Activated CD8-positive, alpha-beta memory T cell treated with anti-CD3 and anti-CD28 coated beads, Interleukin-2, amount 50 U/mL, for 48 hours (primary cell): Measurements from ENCODE around the gene ESR2.
"Not testable (repeated sequence)": the region's sequence is repeated elsewhere in the genome, so short reads cannot be mapped to it uniquely, and the experiment has no call there.

ENCODE experiments used
- DNase-seq: peaks from one replicate; pipeline ENCODE4 v3.0.0-alpha.2; 2020

The ESR2 gene

GRCh38 chr14:64075613-64076005 is 218.6 kb downstream of the ESR2 start:
- DNase-seq = no peak

- DNase-seq = no peak
Measured at GRCh38 chr14:64074961-64075612, 219.1 kb downstream of the ESR2 start.

DNA sequence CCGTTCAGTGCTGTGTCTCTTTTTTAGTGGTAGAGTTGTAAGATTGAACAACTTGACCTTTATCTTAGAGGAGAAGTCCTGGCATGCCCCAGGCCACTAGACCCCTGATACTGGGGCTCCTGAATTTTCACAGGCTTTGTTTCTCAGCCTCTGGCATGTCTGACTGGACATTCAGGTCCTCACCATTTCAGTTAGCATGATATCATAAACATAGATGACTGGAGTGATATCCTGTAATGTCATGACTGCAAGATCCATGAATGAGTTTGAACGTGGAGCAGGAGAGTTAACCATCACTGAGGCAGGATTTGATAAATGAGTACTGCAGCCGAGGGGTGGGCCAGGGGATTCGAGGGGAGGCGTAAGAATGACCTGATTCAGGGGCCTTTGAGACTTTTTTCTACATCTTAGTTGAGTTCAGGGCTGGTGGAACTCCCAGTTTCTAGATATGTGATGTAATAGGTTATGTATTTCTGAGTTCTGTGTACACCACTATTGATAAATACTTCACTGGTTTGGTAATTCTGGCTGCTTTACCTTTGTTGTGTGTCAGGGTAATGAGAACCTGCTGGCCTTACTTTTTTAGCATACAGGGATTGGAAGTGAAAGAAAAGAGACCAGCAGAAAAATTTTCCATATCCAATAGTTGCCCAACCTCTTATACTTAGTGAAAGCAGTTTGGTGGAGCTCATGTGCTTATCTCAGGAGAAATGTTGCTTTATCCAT is 224.4 kb downstream of the ESR2 start:
- DNase-seq = no peak

DNA sequence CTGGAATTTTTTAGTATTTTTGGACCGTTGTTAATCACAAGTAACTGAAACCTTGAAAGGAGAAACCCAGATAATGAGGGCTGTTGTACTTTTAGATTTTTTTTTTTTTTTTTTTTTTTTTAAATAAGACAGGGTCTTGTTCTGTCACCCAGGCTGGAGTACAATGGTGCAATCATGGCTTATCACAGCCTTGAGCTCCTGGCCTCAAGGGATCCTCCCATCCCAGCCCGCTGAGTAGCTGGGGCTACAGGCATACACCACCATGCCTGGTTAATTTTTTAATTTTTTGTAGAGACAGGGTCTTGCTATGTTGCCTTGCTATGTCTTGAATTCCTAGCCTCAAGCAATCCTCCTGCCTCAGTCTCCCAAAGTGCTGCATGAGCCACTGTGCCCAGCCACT is 229.7 kb downstream of the ESR2 start:
- DNase-seq = no peak

DNA sequence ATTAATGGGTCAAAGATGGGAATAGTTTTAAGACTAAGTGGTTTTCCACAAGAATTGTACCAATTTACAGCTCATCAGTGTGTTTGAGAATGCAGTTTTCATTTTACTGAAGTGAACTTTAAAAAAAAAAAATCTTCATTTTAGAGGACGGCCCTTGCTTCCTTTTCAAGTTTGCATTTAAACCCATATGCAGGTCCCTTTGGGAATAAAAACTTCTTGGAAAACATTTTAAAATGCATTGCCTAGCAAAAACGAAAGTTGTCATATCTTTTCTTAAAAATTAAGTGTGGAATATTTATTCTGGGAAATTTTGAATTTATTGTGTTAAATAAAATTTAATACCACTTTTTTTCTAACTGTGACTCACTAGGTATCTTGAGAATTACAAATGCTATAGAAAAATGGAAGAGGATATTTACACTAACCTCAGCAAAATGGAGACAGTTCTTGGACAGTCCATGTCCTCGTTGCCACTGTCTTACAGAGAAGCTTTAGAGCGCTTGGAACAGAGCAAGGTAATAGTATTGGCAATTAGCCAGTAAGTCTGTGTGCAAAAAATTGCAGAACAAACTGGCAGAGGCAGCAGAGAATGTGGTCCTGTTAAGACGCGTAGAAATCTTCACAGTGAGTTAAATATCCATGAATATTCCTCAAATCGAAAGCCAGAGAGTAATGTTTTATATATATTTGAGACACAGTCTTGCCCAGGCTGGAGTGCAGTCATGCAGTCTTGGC is 231.6 kb downstream of the ESR2 start:
- no peak for DNase-seq

GRCh38 chr14:64061706-64062105 is 232.5 kb downstream of the ESR2 start:
- DNase-seq = no peak

- no peak for DNase-seq
Measured at GRCh38 chr14:64061115-64061514, 233.1 kb downstream of the ESR2 start.

DNA sequence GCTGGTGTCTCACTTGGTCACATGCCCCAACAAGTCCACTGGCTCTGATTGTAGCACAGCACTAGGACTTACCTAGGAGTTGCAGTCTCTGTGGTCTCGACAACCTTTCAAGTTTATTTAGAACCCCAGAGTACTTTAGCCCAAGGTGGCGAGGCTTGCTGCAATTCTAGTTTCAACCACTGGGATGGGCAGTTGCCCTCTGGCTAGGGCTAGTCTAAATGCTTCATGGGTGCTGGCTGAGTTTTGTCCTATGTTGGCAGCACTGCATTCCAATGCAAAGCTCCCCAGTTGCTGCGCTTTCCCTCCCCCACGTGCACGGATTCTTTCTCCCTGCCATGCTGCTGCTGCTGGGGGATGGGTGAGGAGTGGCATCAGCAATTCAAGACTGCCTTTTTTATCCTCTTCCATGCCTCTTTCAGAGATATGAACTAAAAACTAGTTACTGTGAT is 233.5 kb downstream of the ESR2 start:
- no peak for DNase-seq

GRCh38 chr14:64060199-64060545 is 234.0 kb downstream of the ESR2 start:
- DNase-seq = no peak

DNA sequence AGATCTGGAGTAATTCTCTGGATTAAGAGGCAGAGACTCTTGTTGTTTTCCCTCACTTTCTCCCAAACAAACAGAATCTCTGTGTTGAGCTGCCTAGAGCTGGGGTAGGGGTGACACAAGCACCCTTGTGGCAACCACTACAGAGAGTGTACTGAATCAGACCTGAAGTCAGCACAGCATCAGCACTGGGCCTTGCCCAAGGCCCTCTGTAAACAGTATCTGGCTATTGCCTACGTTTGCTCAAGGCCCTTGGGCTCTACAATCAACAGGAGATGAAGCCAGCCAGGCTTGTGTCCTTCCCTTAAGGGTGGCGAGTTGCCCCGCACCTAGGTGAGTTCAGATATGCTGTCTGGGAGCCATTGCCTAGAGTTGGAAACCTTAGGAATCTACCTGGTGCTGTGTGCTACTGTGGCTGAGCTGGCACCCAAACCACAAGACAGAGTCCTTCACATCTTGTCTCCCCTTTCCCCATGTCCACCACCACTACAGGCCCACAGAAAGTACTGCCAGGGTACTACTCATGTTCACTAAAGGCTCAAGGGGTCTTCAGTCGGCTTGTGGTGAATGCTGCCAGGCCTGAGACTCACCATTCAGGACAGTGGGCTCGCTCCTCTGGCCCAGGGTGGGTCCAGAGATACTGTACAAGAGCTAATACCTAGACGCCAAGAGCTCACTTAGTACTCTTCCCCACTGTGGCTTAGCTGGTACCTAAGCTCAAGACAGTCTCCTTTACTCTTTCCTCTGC is 234.5 kb downstream of the ESR2 start:
- DNase-seq = no peak

GRCh38 chr14:64053694-64054669 is 240.2 kb downstream of the ESR2 start:
- DNase-seq = no peak

DNA sequence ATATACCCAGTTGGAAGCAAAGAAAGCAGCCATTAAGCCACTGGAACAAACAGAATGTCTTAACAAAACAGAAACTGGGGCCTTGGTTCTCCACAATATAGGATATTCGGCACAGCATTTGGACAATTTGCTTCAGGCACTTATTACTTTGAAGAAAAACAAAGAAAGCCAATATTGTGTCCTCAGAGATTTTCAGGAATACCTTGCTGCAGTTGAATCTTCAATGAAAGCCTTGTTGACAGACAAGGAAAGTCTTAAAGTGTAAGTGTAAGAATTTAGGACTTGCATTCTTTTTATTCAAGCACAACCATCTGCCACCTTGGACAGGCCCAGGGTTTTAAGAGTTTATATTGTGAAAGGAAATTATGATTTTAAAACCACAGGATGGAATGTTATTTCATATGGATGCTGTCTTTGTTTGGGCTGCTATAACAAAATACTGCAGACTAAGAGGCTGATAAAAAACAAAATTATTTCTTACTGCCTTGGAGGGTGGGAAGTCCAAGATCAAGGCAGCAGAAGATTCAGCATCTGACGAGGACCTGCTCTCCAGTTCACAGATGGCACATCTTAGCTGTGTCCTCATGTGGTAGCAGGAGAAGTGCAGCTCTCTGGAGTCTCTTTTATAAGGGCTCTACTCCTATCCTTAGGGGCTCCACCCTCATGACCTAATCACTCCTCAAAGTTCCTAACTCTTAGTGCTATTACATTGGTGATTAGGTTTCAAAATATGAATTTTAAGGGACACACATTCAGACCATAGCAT is 244.4 kb downstream of the ESR2 start:
- no peak for DNase-seq

DNA sequence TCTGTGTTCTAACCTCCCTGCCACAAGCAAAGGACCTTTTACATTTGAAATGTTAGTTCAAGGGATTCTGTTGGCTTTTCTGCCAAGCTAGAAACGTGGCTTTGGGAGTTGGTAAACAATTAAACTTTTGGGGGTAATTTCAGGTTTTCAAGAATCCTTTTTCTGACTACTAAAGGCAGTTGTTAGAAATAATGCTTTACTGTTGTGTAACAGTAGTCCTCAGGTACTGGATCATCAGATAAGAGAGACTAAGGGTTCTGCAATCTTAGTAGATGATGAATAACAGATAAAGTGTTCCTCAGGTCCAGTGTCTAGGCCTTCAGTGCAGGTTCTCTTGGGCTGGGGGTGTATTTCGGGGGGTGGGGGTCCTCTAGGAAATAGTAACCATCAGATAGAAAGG is 249.1 kb downstream of the ESR2 start:
- no peak for DNase-seq

DNA sequence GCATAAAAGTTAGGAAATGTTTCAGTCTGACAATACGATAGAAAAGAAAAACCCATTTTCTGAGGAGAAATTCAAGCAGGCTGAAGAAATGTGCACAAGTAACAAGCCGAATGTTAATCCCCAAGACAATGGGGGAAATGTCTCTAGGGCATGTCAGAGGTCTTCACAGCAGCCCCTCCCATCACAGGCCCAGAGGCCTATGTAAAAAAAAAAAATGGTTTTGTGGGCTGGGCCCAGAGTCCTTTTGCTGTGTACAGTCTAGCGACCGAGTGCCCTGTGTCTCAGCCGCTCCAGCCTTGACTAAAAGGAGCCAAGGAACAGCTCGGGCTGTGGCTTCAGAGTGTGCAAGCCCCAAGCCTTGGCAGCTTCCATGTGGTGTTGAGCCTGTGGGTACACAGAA is 250.9 kb downstream of the ESR2 start:
- not testable (repeated sequence) for DNase-seq

GRCh38 chr14:64040044-64040443 is 254.1 kb downstream of the ESR2 start:
- no peak for DNase-seq

DNA sequence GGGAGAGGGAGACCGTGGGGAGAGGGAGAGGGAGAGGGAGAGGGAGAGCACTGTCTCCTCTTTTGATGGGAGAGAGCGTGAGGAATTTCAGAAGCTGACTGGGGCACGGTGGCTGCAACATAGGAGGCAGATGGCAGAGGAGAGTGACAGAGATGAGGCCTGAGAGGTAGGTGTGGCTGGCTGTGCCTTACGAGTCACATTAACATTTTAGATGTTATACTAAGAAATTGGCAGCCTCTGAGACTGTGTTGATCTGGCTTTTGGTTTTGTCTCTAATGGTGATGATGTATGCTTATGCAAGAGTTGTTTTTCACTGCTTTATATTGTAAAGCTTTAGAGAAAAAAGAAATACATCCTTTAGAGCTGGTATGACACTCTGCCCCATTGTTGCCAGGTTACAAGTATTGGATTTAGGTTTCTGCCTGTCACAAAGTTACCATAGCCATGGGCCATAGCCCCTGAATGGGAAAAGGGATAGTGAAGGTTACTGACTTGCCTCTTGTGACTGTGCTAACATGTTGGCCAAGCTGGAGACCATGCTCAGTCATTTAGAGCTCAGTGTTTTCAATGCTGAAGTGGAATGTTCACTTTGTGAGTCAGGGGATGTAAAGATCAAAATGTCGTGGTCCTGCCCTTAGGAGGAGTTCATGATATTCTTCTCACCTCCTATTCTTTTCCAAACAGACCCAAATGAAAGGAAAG is 255.2 kb downstream of the ESR2 start:
- no peak for DNase-seq

- not testable (repeated sequence) for DNase-seq
Measured at GRCh38 chr14:64037869-64038745, 256.1 kb downstream of the ESR2 start.

DNA sequence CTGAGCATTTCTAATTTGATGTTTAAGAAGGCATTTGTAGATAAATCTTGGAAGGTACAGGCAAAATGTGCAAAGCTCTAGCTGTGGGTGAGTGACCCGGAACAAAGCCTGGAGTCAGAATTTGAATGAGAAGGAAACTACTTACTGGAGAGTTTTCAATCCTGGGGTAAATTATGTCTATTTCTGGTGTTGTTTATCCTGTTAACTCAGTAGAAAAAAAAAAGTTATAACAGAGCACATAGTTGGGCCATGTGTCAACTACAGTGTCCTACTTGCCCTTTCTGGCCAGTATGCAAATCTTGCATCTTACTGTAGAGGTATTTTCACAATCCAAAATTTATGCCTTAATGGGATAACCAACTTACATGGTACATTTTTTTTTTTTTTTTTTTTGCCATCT is 259.0 kb downstream of the ESR2 start:
- DNase-seq = no peak
